Right kidney (tissue), 1 donor: ENCODE data around the gene ELOB.

ENCODE experiments used
- DNase-seq: peaks from one replicate; pipeline ENCODE4 v3.0.0-alpha.2; 2016

The ELOB gene

GRCh38 chr16:2813771-2814221, 36.7 kb upstream of the ELOB start:
- DNase-seq: no peak

DNA sequence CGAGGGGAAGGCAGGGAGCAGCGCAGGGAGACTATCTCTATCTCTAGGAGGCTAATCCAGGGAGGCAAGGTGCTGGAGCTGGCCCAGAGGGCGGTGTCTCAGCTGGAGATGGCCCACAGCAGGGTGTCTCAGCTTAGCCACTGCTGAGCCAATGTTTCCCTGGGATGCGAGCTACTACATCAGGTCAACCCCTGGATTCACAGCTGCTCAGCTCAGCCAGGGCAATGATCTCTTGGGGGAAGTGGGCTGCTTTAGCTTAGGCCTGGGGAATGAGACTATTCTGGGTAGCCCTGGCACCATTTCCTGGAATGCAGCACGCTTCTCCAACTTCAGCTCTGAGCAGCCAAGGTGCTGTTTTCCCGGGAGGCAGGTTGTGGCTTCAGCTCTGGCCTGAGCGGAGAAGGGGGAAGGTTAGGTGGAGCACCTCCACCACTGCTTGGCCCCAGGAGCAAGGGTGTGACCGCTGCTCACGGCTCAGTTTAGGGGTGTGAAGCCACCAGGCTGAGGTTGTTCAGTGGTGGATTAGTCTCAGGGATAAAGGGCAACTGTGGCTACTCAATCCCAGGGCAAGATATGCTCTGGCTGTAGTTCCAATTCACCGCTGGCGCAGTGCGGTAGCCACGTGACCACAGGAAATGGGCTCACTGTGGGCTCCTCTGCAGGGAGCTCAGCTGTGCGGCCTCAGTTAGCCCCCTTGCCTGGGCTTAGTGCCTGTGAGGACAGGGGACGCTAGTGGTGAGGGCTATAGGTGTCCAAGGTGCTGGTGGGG, 34.8 kb upstream of the ELOB start:
- no peak for DNase-seq

DNA sequence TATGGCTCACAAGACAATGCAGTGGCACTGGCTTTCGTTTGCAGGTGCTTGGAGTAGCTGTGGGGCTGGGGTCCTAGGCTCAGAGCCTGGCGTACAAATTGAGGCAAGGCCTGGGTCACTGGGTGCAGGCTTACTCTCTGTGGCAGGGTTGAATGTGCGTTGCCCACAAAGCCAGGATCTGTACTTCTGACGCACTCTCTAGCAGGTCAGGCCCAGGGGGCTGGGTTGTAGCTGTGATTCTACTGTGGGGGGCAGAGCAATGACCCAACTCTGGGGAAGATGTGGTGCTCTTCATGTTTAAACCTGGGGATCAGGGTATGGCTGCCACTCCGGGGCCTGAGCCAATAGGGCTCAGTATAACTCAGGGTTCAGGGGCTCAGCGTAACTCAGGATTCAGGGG, 33.6 kb upstream of the ELOB start:
- no peak for DNase-seq

DNA sequence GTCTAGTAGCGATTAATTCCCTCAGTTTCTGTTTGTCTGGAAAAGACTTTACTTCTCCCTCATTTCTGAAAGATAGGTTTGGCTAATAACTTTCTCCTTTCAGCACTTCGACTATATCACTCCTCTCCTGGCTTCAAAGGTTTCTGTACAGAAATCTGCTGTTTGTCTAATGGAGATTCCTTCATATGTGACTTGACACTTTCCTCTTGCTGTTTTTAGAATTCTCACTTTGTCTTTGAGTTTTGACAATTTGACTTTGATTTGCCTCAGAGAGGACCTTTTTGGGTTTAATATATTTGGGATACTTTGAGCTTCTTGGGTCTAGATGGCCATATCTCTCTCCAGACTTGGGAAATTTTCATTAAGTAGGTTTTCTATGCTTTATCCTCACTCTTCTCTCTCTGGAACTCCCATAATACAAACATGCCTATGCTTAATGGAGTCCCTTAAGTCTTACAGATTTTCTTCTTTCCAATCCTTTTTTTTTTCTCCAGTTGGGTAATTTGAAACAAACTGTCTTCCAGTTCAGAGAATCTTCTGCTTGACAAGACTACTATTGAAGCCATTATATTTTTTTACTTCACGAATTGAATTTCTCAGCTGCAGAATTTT, 32.2 kb upstream of the ELOB start:
- no peak for DNase-seq

- no peak for DNase-seq
Measured at GRCh38 chr16:2808181-2808580, 31.1 kb upstream of the ELOB start.

GRCh38 chr16:2806286-2806685, 29.2 kb upstream of the ELOB start:
- no peak for DNase-seq

DNA sequence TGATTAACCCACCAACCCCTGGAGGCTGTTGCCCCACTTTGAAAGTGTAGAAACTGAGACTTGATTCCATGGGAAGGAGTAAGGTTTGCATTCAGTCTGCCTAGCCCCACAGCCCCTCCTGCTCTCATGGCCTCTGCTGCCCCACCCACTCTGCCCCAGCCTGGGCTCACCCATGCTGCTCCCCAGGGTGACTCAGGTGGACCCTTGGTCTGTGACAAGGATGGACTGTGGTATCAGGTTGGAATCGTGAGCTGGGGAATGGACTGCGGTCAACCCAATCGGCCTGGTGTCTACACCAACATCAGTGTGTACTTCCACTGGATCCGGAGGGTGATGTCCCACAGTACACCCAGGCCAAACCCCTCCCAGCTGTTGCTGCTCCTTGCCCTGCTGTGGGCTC, 27.6 kb upstream of the ELOB start:
- no peak for DNase-seq

DNA sequence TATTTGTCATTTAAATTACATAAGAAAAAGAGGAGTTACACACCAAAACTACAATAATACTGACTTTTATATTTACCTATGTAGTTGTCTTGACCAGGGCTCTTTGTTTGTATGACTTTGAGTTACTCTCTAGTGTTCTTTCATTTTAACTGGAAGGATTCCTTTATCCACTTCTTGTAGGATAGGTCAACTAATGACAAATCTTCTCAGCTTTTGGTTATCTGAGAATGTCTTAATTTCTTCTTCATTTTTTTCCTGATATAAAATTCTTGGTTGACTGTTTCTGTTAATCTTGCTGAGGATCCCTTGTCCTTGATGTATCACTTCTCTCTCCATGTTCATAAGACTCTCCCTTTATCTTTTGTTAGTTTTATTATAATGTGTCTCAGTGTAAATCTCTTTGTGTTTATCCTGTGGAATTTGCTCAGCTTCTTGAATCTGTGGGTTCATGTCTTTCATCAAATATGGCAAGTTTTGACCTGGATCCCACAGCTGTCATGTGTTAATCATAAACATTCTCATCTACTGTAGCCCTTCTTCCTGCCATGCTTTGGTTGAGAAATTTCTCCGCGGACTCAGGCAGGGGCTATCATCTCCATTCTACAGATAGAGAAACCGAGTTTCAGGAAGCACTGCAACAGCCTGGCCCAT, 26.6 kb upstream of the ELOB start:
- DNase-seq: no peak

DNA sequence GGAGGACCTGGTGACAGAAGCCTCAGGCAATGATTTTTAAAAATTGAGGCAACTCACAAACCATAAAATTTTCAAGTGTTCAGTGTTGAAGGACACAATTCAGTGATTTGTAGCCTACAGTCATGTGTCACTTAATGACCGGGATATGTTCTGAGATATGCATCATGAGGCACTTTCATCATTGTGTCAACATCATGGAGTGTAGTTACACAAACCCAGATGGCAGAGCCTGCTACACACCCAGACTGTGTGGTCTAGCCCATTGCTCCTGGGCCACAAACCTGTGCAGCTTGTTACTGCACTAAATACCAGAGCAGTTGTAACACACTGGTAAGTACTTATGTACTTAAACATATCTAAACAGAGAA, 22.8 kb upstream of the ELOB start:
- DNase-seq: no peak

- DNase-seq: no peak
Measured at GRCh38 chr16:2799205-2799858, 22.3 kb upstream of the ELOB start.

DNA sequence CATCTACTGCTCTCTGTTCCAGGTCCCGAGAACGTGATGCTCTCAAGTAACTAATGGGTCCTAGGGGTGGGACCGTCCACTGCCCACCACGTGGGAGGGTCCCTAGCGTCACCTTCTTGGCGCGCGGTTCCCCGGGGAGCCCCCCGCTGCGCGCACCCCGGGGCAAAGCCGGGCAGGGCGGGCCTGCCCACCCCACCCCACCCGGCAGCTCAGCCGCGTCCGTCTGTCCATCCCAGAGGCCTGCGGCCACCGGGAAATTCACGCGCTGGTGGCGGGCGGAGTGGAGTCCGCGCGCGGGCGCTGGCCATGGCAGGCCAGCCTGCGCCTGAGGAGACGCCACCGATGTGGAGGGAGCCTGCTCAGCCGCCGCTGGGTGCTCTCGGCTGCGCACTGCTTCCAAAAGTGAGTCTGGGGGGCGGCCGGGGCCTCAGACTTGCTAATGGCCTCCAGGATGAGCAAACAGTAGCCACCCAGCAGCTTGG, 21.7 kb upstream of the ELOB start:
- no peak for DNase-seq

DNA sequence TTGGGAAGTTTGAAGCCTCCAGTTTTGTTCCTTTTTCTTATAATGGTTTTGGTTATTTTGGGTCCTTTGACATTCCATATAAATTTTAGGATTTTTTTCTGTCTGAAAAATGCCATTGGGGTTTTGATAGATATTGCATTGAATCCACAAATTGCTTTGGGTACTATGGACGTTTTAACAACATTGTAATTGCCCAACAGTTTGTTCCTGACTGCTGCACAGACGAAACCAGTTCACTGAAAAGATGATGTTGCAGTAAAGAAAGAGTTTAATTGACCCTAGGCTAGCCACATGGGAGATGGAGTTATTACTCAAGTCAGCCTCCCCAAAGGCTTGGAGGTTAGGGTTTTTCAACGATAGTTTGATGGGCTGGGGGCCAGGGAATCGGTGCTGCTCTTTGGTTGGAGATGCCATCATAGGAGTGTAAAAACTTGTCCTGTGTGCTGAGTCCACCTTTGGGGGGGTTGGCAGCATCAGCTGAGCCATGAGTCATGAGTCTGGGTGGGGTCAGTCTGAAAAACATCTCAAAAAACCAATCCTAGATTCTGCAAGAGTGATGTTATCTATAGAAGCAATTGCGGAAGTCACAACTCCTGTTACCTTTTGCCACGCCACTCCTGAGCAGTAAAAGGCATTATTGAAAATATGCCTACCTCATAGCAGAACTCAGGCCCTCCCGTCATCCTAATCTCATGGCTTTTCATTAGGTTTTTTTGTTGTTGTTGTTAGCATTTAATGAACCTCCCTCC, 18.5 kb upstream of the ELOB start:
- DNase-seq: no peak

- DNase-seq: no peak
Measured at GRCh38 chr16:2792940-2793339, 15.9 kb upstream of the ELOB start.

- DNase-seq: no peak
Measured at GRCh38 chr16:2791174-2791573, 14.1 kb upstream of the ELOB start.

- DNase-seq: no peak
Measured at GRCh38 chr16:2790631-2791030, 13.6 kb upstream of the ELOB start.

DNA sequence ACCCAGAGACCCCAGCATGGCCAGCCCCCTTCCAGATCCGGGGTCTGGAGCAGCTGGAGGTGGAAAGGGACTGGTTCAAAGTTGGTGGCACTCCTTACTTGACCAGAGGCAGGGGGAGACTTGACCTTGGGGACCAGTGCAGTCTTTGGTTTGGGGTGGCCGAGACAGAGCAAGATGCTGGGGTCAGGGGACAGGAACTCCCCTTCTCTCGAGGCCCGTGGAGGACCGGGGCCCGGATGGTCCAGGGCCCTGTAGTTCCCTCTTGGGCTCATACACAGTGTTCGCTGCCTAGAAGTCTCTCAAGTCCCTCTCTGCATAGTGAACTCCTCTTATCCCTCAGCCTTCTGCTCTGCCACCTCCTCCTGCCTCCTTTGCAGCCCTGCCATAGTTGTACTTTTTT, 10.9 kb upstream of the ELOB start:
- DNase-seq: no peak

DNA sequence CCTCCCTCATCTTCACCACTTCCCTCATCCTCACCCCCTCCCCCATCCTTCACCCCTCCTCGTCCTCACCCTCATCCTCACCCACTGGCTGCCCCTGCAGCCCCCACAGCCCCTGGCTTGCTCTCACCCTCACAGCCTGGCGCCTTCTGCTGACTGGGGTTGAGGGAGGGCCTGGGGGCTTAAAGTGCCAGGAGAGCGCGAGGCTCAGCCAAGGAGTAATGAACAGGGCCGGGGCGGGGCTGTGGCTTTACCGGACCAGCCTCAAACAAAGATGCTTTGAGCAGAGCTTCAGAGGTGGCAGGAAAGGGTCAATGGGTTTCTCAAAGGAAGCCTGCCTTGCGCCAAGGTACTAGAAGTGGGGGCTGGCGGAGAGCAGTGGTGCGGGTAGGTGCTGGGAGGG, 10.3 kb upstream of the ELOB start, which contains the start of gene PRSS33:
Gene PRSS33, minus strand, starts transcription at position 155 of the 400 bp plus-strand sequence. CDS start 1,013 bp downstream, outside the sequence.
- no peak for DNase-seq

GRCh38 chr16:2786826-2787151, 9.7 kb upstream of the ELOB start:
- DNase-seq: no peak

DNA sequence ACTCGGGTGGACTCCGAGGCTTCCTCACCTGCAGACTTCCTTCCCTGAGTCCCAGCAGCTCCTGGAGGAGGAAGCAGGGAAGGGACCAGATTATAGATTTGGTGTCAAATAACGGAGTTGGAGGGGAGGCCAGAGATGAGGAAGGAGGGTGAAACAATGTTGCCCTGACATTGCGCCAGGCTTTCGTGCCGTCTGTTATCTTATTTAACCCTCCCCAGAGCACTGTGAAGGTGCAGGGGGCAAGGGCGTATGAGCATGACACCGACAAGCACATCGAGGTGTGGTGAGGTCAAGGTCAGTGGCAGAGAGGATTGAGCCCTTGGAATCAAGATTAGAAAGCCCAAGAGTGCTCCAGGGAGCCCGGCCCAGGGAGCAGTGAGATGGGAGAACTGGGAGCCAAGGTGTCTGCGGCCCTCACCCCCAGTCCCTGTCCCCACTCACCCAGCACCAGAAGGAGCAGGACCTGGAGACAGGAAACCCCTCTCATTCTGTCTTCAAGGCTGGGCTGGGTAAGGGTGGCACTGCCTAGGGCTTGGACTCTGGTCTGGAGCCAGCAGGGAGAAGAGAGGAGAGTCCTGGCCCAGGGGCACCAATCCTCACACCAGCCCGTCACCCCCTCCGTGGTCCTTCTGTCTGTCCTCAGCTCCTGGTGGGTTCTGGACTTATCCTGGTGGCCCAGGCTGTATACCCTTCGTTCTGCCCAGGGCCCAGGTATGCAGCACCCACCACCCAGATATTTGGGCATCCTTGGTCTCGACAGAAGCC, 9.2 kb upstream of the ELOB start:
- DNase-seq: no peak

- DNase-seq: peak; percentile 54
Measured at GRCh38 chr16:2785101-2785991, 8.3 kb upstream of the ELOB start.
